ENCODE measurements around the gene MUC2.
"Not testable (repeated sequence)": the region's sequence is repeated elsewhere in the genome, so short reads cannot be mapped to it uniquely, and the experiment has no call there.

MUC2 gene

GRCh38 chr11:1106387-1106786 lies 31.7 kb downstream of the MUC2 start:
- DNase-seq: no peak

GRCh38 chr11:1107316-1108245 lies 32.9 kb downstream of the MUC2 start:
- no peak for DNase-seq

- no peak for DNase-seq
These were observed 33.7 kb downstream of the MUC2 start for GRCh38 chr11:1108246-1108900.

GRCh38 chr11:1109101-1109917 lies 34.6 kb downstream of the MUC2 start:
- no peak for DNase-seq

- no peak for DNase-seq
These were observed 35.4 kb downstream of the MUC2 start for GRCh38 chr11:1109918-1110705.

- DNase-seq: no peak
These were observed 37.0 kb downstream of the MUC2 start for GRCh38 chr11:1111545-1112212.

GRCh38 chr11:1112351-1113191 lies 37.9 kb downstream of the MUC2 start:
- no peak for DNase-seq

GRCh38 chr11:1113405-1114201 lies 38.9 kb downstream of the MUC2 start:
- no peak for DNase-seq

GRCh38 chr11:1115292-1115691 lies 40.6 kb downstream of the MUC2 start:
- DNase-seq: not testable (repeated sequence)

GRCh38 chr11:1116104-1116503 lies 41.4 kb downstream of the MUC2 start:
- DNase-seq: no peak

- no peak for DNase-seq
These were observed 42.2 kb downstream of the MUC2 start for GRCh38 chr11:1116666-1117390.

GRCh38 chr11:1117992-1118391 lies 43.3 kb downstream of the MUC2 start:
- DNase-seq: no peak

- no peak for DNase-seq
These were observed 44.3 kb downstream of the MUC2 start for GRCh38 chr11:1118755-1119603.

GRCh38 chr11:1119604-1120146 lies 45.0 kb downstream of the MUC2 start:
- DNase-seq: no peak

- DNase-seq: no peak
These were observed 46.1 kb downstream of the MUC2 start for GRCh38 chr11:1120532-1121330.

GRCh38 chr11:1121331-1121812 lies 46.7 kb downstream of the MUC2 start:
- DNase-seq: no peak

All from C1 segment of cervical spinal cord (tissue), 14 donors.